ENCODE measurements around the gene WARS2.

WARS2 gene

GRCh38 chr1:119004781-119005180 is 135.7 kb downstream of the WARS2 start:
- TF ChIP-seq, protein P1, sequence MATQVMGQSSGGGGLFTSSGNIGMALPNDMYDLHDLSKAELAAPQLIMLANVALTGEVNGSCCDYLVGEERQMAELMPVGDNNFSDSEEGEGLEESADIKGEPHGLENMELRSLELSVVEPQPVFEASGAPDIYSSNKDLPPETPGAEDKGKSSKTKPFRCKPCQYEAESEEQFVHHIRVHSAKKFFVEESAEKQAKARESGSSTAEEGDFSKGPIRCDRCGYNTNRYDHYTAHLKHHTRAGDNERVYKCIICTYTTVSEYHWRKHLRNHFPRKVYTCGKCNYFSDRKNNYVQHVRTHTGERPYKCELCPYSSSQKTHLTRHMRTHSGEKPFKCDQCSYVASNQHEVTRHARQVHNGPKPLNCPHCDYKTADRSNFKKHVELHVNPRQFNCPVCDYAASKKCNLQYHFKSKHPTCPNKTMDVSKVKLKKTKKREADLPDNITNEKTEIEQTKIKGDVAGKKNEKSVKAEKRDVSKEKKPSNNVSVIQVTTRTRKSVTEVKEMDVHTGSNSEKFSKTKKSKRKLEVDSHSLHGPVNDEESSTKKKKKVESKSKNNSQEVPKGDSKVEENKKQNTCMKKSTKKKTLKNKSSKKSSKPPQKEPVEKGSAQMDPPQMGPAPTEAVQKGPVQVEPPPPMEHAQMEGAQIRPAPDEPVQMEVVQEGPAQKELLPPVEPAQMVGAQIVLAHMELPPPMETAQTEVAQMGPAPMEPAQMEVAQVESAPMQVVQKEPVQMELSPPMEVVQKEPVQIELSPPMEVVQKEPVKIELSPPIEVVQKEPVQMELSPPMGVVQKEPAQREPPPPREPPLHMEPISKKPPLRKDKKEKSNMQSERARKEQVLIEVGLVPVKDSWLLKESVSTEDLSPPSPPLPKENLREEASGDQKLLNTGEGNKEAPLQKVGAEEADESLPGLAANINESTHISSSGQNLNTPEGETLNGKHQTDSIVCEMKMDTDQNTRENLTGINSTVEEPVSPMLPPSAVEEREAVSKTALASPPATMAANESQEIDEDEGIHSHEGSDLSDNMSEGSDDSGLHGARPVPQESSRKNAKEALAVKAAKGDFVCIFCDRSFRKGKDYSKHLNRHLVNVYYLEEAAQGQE (IDR thresholded peaks at IDR 0.05; ENCODE audit: low read depth), result no peak
- TF ChIP-seq, protein P2, sequence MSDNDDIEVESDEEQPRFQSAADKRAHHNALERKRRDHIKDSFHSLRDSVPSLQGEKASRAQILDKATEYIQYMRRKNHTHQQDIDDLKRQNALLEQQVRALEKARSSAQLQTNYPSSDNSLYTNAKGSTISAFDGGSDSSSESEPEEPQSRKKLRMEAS (IDR thresholded peaks at IDR 0.05), result no peak
- TF ChIP-seq FOXM1 (IDR thresholded peaks at IDR 0.05; ENCODE audit: borderline replicate concordance, low read depth), result no peak
- no peak for TF ChIP-seq EGR1 (IDR thresholded peaks at IDR 0.05)
- no peak for TF ChIP-seq CREB1 (IDR thresholded peaks at IDR 0.05; ENCODE audit: low read depth)
- TF ChIP-seq NFIC (IDR thresholded peaks at IDR 0.05), result no peak
- TF ChIP-seq, protein P3, sequence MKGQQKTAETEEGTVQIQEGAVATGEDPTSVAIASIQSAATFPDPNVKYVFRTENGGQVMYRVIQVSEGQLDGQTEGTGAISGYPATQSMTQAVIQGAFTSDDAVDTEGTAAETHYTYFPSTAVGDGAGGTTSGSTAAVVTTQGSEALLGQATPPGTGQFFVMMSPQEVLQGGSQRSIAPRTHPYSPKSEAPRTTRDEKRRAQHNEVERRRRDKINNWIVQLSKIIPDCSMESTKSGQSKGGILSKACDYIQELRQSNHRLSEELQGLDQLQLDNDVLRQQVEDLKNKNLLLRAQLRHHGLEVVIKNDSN (IDR thresholded peaks at IDR 0.05), result no peak
- TF ChIP-seq TEAD4 (IDR thresholded peaks at IDR 0.05), result no peak
- TF ChIP-seq CEBPB (IDR thresholded peaks at IDR 0.05), result no peak
- no peak for TF ChIP-seq TCF12 (IDR thresholded peaks at IDR 0.05; ENCODE audit: low read depth)

DNA sequence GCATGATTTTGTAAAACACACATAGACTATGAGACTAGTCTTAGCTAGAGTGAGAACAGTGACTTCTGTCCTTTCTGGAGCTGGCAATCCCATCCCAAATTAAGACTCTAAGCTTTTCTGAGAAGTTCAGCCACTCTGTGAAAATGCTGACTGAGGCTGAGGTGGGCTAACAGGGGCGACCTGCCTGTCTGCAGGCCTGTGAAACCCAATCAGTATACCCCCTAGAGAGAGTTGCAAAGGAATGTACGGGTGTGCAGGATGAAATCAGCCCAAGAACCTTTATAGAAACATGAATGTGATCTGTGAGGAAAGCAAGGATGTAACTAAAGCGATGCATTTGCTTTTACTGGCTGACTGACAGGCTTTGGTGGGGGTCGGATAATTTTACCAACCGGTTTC is 136.3 kb downstream of the WARS2 start:
- TF ChIP-seq TCF12 (IDR thresholded peaks at IDR 0.05; ENCODE audit: low read depth) (no peak), CREB1 (IDR thresholded peaks at IDR 0.05; ENCODE audit: low read depth) (no peak), NFIC (IDR thresholded peaks at IDR 0.05) (no peak), ZBTB7A (IDR thresholded peaks at IDR 0.05; ENCODE audit: low read depth) (no peak), RAD21 (IDR thresholded peaks at IDR 0.05; ENCODE audit: low read depth) (no peak), FOXM1 (IDR thresholded peaks at IDR 0.05; ENCODE audit: borderline replicate concordance, low read depth) (no peak), YY1 (IDR thresholded peaks at IDR 0.05; ENCODE audit: low read depth) (no peak), EP300 (IDR thresholded peaks at IDR 0.05; ENCODE audit: borderline replicate concordance) (no peak), TAF1 (IDR thresholded peaks at IDR 0.05; ENCODE audit: low read depth) (no peak), TEAD4 (IDR thresholded peaks at IDR 0.05) (no peak), CEBPB (IDR thresholded peaks at IDR 0.05) (no peak), EGR1 (IDR thresholded peaks at IDR 0.05) (no peak)
- TF ChIP-seq, protein P3 (IDR thresholded peaks at IDR 0.05), result no peak
- TF ChIP-seq, protein P2 (IDR thresholded peaks at IDR 0.05), result no peak
- TF ChIP-seq, protein P1 (IDR thresholded peaks at IDR 0.05; ENCODE audit: low read depth), result no peak

- TF ChIP-seq, protein P2 (IDR thresholded peaks at IDR 0.05), result no peak
- TF ChIP-seq, protein P1 (IDR thresholded peaks at IDR 0.05; ENCODE audit: low read depth), result no peak
- TF ChIP-seq, protein P3 (IDR thresholded peaks at IDR 0.05), result no peak
- TF ChIP-seq TEAD4 (IDR thresholded peaks at IDR 0.05) (no peak), YY1 (IDR thresholded peaks at IDR 0.05; ENCODE audit: low read depth) (no peak)
These were observed 136.9 kb downstream of the WARS2 start for GRCh38 chr1:119003413-119004128.
